CD4-positive, alpha-beta T cell treated with Interferon gamma for 1 hour (primary cell): ENCODE results near the gene FAM241A.
A peak's percentile ranks its signal among the peaks of the same experiment; 100 is the strongest.
"Not testable (repeated sequence)": the region's sequence is repeated elsewhere in the genome, so short reads cannot be mapped to it uniquely, and the experiment has no call there.

ENCODE experiments used
- DNase-seq: peaks from one replicate; pipeline ENCODE4 v3.0.0-alpha.2; 2020

Gene FAM241A

GRCh38 chr4:112145326-112145789 lies at the start of gene FAM241A:
FAM241A (plus strand) TSS chr4:112145454; CDS start chr4:112145581, 127 bp downstream.
- DNase-seq: peak; percentile 89

- DNase-seq: no peak
Measured at GRCh38 chr4:112098841-112099530, 46.3 kb upstream of the FAM241A start.

- no peak for DNase-seq
Measured at GRCh38 chr4:112099701-112100297, 45.5 kb upstream of the FAM241A start.

- no peak for DNase-seq
Measured at GRCh38 chr4:112102875-112103370, 42.3 kb upstream of the FAM241A start.

- no peak for DNase-seq
Measured at GRCh38 chr4:112105201-112105969, 39.9 kb upstream of the FAM241A start.

DNA sequence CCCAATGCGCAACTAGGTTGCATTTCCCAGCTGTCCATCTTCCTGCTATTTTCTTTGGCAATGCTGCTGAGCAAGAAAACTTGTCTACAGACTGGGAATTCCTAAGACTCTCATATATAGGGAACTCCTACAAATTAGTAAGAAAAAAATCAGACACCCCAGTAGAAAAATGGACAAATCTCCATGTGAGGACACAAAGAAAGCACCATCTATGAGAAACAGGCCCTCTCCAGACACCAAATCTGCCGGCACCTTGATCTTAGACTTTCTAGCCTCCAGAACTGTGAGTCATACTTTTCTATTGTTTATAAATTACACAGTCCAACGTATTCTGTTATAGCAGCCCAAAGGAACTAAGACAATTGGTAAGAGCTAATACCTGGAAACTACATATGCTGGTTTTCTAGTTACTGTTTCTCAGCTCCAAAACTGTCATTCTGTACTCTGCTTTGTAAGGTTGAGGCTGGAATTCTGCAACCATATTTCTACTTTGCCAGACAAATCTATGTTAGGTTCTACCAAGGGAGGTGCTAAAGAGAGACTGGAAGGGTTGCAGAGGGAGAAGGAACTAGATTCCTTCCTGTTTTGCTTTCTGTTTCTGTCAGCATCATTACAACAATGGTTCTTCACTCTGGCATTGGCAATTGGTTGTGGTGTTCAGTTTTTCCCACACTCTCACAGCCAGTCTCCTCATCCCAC lies 35.7 kb upstream of the FAM241A start:
- DNase-seq: no peak

- DNase-seq: no peak
Measured at GRCh38 chr4:112110059-112110425, 35.2 kb upstream of the FAM241A start.

- DNase-seq: no peak
Measured at GRCh38 chr4:112111306-112111705, 33.9 kb upstream of the FAM241A start.

GRCh38 chr4:112112095-112112494 lies 33.2 kb upstream of the FAM241A start:
- DNase-seq: not testable (repeated sequence)

DNA sequence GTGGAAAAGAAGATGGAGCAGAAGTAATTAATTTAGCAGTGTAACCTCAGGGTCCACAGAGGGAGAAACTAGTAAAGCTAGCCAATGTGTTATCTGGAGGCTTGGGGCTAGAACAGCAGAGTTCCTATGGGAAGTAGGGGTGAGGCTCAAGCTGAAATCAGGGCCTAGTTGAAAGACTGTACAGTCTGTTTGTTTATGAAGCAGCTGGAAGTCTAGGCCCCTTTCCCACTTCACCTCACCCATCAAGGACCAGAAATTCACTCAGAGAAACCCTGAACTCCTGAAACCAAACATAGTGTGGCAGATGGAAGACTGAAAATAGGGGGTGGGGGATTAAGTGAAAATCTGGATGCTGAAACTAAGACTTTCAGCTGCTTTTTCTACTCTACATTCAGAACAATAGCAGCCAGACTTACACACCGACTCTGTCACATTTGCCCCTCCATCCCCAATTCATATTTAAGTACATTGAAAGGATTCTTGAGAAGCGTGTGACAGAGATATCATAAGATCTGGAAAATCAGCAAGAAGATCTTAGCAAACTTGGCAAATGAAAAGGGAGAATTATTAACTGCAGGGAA lies 32.6 kb upstream of the FAM241A start:
- no peak for DNase-seq

DNA sequence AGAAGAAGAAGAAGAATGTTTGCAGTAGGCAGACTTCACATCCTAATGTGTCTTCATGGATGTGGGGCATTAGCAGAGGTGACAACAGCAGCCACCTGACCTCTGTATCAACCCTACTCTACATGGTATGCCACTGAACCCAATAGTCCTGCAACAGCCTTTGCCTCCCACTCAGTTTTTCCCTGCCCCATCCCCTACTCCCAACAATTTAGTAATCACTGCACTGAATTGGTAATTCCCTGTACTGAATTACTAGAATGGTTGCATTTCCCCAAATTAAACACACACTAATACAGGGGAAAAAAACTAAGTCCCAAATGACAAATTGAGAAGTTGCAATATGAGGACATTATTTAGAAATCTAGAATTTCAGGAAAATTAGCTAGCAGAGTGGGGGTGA lies 31.4 kb upstream of the FAM241A start:
- DNase-seq: no peak

GRCh38 chr4:112114452-112114851 lies 30.8 kb upstream of the FAM241A start:
- no peak for DNase-seq

DNA sequence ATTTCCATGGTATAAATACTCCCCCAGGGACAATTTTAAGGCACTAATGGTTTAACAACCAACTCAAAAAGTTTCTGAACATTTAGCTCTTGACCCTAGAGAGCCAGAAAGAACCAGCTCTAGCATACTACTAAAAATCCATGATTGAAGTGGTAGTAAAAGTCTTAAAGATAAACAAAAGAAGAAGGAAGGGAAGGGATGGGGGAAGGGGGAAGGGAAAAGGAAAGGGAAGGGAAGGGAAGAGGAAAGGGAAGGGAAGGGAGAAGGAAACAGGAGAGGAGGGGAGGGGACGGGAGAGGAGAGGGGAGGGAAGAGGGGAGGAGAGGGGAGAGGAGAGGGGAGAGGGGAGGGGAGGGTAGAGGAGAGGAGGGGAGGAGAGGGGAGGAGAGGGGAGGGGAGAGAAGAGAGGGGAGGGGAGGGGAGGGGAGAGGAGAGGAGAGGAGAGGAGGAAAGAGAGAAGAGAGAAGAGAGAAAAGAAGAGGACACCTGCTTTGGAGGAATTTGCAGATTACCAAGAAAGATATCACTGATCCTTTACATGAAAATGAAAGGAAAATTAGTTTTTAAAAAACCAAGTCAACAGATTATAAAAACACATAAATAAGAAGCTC lies 26.4 kb upstream of the FAM241A start:
- no peak for DNase-seq

GRCh38 chr4:112119353-112119783 lies 25.9 kb upstream of the FAM241A start:
- DNase-seq: no peak

DNA sequence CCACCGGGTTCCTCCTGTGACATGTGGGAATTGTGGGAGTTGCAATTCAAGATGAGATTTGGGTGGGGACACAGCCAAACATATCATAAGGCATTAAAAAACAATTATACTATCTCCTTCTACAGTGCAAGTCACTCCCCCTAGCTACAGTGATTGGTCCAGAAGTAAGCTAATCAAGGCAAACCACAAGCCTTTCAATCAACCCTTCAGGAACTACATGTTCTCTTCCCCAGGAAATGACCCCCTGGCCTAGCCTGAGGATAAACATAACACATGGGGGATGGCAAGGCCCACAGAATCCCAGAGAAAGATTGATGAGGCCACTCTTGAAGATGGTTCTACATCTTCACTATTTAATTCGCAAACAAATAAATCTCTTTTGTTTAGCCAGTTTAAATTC lies 25.2 kb upstream of the FAM241A start:
- no peak for DNase-seq

GRCh38 chr4:112125416-112125815 lies 19.8 kb upstream of the FAM241A start:
- no peak for DNase-seq

DNA sequence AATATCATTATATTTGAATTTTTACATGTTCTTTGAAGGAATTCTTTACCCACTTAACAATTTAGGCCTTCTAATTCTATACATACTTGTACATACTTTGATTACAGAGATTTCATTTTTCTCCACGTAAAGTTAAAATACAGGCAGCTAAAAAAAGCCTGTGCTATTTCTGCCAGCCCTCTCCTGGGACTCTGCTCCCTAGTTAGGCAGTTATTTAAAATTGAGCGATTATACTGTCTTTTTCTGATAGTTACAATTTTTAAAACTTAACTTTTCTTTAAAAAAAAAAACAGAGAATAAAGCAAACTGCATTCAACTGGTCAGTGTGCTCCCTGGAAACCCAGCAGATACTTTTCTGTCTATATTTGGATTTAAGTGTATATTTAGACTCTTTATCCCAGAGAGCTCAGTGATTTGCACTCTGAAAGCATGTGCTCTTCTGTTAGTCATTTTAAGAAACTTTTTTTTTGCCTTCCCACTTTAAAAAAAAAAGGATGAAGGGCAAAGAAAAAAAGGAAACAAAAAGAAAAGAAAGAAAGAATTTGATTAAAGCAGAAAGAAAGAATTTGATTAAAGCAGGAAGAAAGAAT lies 18.1 kb upstream of the FAM241A start:
- DNase-seq: no peak

DNA sequence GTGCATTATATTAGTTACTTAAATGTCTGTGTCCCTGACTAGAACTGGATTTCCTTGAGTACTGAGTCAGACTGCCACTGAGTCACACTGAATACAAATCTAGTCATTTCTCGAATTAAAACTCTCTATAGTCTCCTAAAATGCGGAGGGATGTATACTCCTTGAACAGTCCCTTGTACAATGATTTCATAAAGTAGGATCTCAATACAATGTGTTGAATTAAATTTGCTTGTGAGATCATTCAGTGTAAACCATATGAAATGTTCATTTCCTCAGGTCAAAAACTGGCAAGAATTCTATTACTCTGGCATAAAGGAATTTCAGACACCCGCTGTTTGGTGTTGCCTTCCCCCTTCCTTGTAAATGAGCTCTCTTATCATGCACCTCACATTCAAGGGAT lies 17.5 kb upstream of the FAM241A start:
- DNase-seq: no peak

GRCh38 chr4:112128452-112128851 lies 16.8 kb upstream of the FAM241A start:
- no peak for DNase-seq

GRCh38 chr4:112130906-112131305 lies 14.3 kb upstream of the FAM241A start:
- DNase-seq: no peak

DNA sequence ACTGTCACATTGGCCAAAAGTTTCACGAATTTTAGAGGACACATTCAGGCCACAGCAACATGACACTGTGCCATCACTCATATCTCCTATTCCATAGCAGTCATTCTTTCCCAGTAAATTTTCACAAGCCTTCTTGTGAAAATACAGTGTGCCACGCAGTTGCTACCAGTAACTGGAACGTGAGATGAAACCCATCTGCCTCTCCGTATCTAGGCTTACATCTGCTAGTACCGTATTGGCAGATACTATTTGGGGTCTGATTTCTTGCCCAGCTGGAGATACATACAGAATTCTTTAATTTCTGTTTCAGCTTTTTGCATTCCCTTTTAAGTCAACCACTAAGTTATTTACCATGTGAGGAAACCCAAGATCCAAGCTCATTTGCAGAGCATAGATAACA lies 8.7 kb upstream of the FAM241A start:
- no peak for DNase-seq

DNA sequence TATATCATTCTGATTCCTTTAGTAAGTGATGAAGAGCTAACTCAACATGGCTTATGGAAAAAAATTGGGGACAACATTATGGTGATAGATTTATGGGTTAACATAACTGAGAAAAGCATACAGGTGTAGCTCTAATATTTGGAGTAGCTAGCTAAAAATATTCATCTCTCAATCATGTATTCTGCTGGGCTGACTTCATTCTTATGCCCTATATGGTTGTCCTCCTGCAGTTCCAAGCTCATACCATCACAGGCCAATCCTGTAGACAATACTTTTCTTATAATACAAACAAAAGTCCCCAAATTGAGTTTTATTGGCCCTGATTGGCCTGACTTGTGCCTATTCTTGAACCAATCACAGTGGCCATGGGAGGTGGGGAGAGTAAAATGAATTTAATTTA lies 6.7 kb upstream of the FAM241A start:
- no peak for DNase-seq
